AG10803 (cell line): ENCODE measurements around the gene CHD2.

Experiments used
- DNase-seq: peaks from one replicate; pipeline ENCODE4 v3.0.0; 2010; ENCODE audit warnings: low read depth
- H3K4me3 ChIP-seq: 2 replicates; pipeline ENCODE4 v1.5.1; 2011; ENCODE audit warnings: mild to moderate bottlenecking, low read length, control low read depth
- CTCF ChIP-seq: conservative IDR thresholded peaks from 2 replicates; pipeline ENCODE4 v1.5.1; 2011; ENCODE audit warnings: mild to moderate bottlenecking, low read length, control low read depth, inconsistent platforms

Gene CHD2

DNA sequence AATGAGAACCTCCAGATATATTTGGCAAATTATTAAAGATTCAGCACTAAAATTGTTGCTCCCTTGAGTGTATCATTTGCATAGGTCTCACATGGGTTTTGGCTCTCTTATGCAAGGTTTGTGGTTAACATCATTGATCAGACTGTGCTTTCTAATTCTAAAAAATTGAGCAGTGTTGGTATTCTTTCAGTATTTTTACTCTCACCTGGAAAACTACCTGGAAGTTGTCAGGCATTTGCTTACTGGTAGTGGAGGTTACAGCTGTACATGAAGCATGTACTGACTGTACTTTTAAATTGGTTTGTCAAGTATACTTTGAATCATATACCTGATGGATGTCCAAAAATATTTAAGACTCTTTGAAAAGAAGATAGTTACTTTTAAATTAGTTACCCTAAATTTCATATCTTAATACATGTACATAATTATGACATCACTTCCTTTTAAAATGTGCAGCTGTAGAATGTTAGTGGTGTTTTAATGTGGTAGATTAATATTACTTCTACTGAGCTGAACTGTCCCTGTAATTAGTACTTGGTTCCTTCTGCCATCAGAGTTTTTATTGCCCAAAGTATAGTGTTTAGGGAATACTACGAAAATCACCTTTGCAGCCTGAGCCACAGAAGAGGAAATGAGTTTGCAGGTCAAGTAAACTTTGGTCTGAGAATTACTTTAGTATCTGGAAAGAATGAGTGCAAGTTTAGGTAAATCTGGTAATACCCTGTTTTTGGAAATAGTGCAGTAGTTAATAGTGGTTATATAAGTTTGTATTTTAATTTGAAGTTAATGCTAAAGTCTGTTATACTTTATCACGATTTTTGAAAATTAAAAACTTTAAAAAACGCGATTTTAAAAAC lies 2.8 kb downstream of the CHD2 start:
- H3K4me3 ChIP-seq, result peak overlapping the region; percentile 72
- no peak for DNase-seq
- TF ChIP-seq CTCF, result no peak

GRCh38 chr15:92903631-92903965 lies 3.5 kb downstream of the CHD2 start:
- no peak for DNase-seq
- peak overlapping the region; percentile 72 for H3K4me3 ChIP-seq
- no peak for TF ChIP-seq CTCF

DNA sequence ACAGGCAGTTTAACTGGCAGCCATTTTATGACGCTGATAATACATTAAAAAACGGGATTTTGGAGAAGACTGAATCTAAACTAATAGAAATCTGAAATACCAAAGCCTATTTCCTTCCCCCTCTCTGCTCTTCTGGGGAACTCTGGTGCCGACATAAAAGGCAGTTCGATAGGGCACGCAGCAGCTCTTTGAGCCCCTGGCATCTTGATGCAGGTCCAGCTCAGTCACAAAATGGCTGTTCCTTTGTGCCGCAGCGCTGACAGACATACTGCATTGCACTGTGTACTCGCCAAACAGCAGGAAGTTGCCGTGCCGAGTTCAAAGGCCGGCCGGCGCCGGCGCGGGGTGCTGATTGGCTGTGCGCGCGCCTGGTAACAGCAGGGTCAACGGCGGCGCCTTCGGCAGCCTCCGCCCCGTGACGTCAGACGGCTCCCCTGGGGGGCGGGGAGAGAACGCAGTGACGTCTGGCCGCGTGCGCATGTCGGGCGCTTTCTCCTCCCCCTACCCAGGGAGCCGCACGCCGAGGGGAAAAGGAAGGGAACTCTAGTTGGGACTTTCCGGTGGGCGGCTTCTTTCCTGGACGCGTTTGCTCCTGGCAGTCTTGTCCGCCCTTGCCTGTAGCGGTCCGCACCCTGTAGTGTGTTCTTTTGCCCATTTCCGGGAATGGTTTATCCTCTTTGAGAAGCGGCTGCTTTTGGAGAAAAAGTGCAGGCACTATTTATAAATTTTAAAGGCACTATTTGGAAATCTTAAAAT lies 4.0 kb downstream of the CHD2 start:
- H3K4me3 ChIP-seq, result peak overlapping the region; percentile 72
- TF ChIP-seq CTCF, result no peak
- peak; percentile 98 for DNase-seq

- H3K4me3 ChIP-seq, result peak overlapping the region; percentile 60
- no peak for TF ChIP-seq CTCF
- no peak for DNase-seq
Measured at GRCh38 chr15:92904722-92905571, 4.8 kb downstream of the CHD2 start.

DNA sequence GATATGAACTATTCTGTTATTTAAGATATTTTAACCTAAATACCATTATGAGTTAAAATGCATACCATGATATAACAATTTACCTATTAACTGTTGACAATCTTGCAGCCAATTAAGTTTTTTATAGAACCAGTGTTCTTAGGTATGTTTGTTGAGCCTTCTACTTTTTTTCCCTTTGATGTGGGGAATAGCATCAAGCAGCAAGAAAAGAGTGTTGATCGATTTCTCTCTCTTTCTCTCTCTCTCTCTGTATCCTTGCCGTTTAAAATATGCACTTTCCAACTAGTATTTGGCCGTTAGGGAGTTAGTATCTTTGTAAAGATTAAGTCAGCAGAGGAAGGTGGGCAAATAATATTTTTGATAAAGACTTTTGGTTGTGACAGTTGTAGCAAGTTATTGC lies 5.9 kb downstream of the CHD2 start:
- no peak for TF ChIP-seq CTCF
- no peak for DNase-seq
- H3K4me3 ChIP-seq, result peak overlapping the region; percentile 14

DNA sequence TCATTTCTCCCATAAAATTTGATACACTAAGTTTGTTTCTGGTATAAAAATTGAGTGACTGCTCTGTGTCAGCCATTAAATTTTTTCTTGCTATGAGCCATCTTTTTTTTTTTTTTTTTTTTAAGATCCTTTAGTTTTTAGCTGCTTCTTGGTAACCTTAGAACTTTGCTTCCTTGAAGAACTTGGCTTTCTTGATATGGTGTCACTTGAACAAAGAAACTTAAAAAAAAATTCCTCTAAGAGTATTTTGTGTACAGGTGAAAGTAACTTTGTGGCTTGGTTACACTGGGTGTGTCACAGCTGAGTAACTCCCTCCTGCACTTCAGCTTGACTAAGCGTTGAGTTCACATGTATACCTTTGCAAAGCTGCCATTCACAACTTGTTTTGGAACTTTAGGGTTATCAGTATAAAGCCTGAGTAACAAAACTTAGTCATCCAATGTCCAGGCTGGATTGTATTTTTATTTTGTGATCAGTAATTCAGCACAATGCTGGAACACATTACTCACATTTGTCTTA lies 6.5 kb downstream of the CHD2 start:
- TF ChIP-seq CTCF, result no peak
- no peak for DNase-seq
- H3K4me3 ChIP-seq, result peak overlapping the region; percentile 14; the same call in 1 of the 2 replicates
